GM19240 (cell line): ENCODE results near the gene CLIC3.
"Not testable (repeated sequence)": the region's sequence is repeated elsewhere in the genome, so short reads cannot be mapped to it uniquely, and the experiment has no call there.

Experiments
- DNase-seq: peaks from one replicate; pipeline ENCODE4 v3.0.0; 2011; ENCODE audit warnings: low spot score; ENCODE audit not compliant: insufficient read length

CLIC3 gene

GRCh38 chr9:137017791-137018497, 21.6 kb upstream of the CLIC3 start:
- no peak for DNase-seq

- no peak for DNase-seq
Observed at GRCh38 chr9:137017071-137017470, 20.7 kb upstream of the CLIC3 start.

GRCh38 chr9:137016436-137016835, 20.1 kb upstream of the CLIC3 start:
- no peak for DNase-seq

GRCh38 chr9:137015976-137016375, 19.6 kb upstream of the CLIC3 start:
- no peak for DNase-seq

- no peak for DNase-seq
Observed at GRCh38 chr9:137015540-137015930, 19.2 kb upstream of the CLIC3 start.

GRCh38 chr9:137014776-137015539, 18.6 kb upstream of the CLIC3 start:
- DNase-seq = no peak

- DNase-seq = no peak
Observed at GRCh38 chr9:137014166-137014565, 17.8 kb upstream of the CLIC3 start.

GRCh38 chr9:137013571-137013940, 17.2 kb upstream of the CLIC3 start:
- no peak for DNase-seq

GRCh38 chr9:137012694-137013570, 16.6 kb upstream of the CLIC3 start:
- no peak for DNase-seq

- no peak for DNase-seq
Observed at GRCh38 chr9:137011907-137012675, 15.7 kb upstream of the CLIC3 start.

GRCh38 chr9:137011156-137011555, 14.8 kb upstream of the CLIC3 start:
- DNase-seq = no peak

- no peak for DNase-seq
Observed at GRCh38 chr9:137009938-137010732, 13.8 kb upstream of the CLIC3 start.

- no peak for DNase-seq
Observed at GRCh38 chr9:137009217-137009616, 12.8 kb upstream of the CLIC3 start.

GRCh38 chr9:137008312-137008711, 11.9 kb upstream of the CLIC3 start:
- DNase-seq = no peak

- no peak for DNase-seq
Observed at GRCh38 chr9:137007816-137008270, 11.5 kb upstream of the CLIC3 start.

- no peak for DNase-seq
Observed at GRCh38 chr9:137007108-137007815, 10.9 kb upstream of the CLIC3 start.

- DNase-seq = no peak
Observed at GRCh38 chr9:137006116-137007003, 10.0 kb upstream of the CLIC3 start.

GRCh38 chr9:137004285-137004684, 7.9 kb upstream of the CLIC3 start:
- not testable (repeated sequence) for DNase-seq

- DNase-seq = no peak
Observed at GRCh38 chr9:137002646-137003041, 6.3 kb upstream of the CLIC3 start.
